ENCODE data around the gene UMODL1.

DNA sequence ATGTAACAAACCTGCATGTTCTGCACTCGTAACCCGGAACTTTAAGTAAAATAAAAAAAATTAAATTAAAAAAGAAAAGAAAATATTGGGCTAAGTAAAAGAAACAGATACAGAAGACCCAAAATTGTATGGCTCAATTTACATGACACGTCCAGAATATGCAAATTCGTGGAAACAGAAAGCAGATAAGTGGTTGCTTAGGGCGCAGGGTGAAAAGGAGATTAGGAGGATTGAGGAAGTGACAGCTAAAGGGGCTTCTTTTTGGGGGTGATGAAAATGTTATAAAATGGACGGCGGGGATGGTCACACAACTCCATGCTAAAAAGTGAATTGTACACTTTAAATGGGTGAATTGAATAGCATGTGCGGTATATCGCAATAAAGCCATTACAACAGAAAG, 33.6 kb upstream of the UMODL1 start:
- TF ChIP-seq EZH2 (IDR thresholded peaks at IDR 0.05) (no peak), POLR2AphosphoS5 (IDR thresholded peaks at IDR 0.05; ENCODE audit: borderline replicate concordance, low read depth, low read length) (no peak)
